NCI-H82 treated with DMSO at 0.1 percent for 48 hours (cell line): Measurements from ENCODE around the gene GALNT15.
A peak's percentile ranks its signal among the peaks of the same experiment; 100 is the strongest.

Source experiments
- DNase-seq: peaks from one replicate; lab custom pipeline; 2025; ENCODE audit not compliant: unreplicated experiment; lab: John Stamatoyannopoulos, UW

Gene GALNT15

DNA sequence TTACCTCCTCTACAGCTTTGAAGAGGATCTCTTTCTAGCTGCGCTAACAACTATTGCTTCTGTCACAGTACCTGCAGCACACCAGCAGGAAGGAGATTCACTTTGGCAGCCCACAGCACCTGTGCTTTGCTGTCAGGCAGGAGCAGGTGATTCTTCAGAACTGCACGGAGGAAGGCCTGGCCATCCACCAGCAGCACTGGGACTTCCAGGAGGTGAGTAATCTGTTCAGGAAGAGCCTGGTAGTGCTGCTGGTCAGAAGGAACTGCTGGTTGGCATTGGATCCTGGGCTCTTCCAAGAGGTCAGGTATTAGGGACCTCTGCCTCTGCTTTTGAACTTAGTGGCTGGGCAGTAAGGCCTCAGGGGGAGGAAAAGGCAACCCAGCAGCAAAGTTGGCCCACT is 48.1 kb downstream of the GALNT15 start:
- DNase-seq = no peak

DNA sequence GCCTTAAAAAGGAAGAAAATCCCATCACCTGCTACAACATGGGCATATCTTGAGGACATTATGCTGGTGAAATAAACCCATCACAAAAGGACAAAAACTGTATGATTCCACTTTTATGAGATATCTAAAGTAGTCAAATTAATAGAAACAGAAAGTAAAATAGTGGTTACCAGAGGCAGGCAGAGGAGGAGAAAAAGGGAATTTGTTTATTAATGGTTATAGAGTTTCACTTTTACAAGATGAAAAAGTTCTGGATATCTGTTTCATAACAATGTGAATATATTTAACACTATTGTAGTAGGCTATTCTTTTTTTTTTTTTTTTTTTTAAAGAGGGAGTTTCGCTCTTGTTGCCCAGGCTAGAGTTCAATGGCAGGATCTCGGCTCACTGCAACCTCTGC is 49.8 kb downstream of the GALNT15 start:
- no peak for DNase-seq

DNA sequence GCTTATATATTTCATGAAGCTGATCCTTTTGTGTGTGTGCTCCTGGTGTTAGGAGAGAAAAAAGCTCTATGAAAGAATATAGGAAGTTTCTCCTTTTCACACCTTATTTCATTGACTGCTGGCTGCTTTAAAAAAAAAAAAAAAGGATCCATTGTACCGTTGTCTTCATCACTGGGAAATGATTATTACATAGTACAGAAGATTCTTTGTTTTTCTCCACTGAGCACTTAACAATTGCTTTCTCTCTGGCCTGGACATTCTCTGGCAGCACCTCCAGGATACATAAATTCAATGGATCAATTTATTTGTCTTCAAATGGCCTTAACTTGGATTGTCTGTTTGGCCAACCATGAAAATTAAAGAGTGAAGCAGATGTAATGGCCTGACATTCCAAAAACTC is 53.1 kb downstream of the GALNT15 start:
- no peak for DNase-seq

DNA sequence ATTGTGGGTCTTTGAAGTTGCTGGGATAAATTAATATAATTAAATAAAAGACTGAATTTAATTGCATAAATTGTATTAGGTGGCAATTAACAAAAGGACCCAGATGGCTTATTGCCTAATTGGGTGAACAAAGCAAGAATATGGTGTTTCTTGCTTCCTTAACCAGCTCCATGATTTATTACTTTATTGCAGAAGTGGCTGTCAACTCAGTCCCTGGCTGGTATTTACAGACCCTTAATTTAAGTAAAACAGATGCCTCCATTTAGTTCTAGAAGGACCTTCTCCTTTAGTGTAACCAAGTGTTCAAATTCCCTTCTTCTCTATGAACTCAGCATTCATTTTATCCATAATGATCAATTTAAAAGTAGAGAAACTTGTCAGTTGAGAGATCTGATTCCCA is 55.2 kb downstream of the GALNT15 start:
- no peak for DNase-seq

DNA sequence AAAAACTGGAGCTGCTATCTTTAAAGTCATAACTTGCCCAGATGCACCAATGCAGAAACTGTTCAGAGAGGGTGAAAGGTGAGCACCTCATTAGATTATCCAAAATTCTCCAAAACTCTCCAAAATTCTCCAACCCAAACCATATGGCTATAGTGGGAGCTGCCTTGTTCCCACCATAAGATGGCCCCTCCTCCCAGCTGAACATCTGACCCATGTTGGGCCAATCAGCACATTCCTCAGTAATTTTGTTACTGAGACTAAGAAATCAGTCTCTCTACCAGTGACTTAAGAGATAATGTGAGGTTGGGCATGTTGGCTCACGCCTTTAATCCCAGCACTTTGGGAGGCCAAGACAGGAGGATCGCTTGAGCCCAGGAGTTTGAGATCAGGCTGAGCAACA is 57.5 kb downstream of the GALNT15 start:
- DNase-seq = no peak

DNA sequence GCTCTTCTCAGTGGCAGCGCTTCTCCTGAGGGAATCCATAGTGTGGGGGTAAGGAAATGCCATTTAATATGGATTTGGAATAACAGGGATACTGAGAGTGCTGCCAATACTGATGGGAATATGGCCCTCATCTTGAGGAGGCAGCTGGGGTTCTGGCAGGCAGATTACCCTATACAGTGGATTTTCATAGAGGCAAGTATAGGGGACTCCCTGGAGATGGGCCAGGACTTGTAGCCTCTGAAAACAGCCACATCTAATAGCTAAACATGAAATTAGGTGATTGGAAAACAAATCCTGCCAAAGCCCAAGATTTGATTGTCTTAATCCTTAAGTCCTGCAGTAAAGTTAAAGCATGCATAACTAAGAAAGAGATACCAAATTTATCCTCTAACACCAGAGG is 59.3 kb downstream of the GALNT15 start:
- DNase-seq = peak; percentile 52

DNA sequence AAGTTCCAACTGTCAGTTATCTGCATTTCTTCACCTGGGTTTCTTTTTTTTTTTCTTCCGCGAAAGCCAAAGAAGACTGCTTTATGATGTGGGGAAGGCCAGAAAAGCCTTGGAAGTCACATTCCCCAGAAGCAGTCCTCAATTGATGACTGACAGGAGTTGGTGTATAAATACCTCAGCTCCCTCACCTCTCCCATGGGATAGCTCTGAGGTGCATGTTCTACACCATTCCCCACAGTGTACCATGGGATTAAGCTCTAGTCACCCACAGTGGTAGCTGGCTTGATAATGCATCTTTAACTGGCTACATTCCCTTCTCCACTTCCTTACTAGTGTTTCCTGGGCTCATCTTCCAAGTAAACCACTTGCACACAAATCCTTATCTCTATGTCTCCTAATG is 59.8 kb downstream of the GALNT15 start:
- no peak for DNase-seq

DNA sequence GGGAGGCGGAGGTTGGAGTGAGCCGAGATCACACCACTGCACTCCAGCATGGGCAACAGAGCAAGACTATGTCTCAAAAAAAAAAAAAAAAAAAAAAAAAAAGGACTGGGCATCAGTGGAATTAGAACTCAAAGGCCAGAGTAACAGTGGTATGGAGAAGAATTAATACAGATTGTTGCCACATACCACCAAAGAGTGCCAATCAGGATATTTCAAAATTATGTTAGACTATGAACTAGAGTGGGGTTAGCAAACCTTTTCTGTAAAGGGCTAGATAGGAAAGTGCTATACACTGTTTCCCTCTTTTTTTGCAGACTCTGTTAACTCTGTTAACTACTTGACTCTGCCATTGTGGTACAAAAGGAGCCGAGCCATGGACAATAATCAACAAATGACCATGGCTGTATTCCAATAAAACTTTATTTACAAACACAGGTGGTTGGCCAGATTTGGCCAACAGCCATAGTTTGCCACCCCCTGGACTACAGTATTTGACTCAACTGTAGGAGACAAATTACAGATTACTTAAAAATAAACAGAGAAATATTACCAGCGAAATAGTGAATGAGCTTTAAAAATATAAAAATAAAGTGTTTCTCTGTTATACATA is 61.7 kb downstream of the GALNT15 start:
- no peak for DNase-seq

DNA sequence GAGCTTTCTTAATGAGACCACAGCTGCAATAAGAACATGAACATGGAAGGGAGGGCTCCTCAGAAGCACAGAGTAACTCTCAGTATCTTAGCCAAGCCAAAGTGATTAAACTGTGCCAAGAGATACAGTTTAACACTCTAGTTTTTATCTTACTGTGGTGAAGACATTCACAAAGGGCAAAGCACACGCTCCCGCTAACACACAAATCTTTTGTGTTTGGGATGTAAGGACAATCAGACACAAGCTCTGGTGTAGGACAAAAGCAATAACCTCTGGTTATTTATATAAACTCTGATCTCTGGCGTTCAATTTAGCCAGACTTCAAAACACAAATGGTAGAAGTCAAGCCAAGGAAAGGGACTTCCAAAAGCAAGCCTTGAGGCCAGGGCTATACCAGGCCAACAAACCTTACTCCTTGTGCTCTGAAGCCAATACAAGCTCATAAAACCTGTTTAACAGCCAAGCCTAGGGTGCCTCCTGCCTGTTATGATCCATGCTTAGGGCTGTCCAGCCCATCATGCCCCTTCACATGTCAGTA is 62.4 kb downstream of the GALNT15 start:
- no peak for DNase-seq

DNA sequence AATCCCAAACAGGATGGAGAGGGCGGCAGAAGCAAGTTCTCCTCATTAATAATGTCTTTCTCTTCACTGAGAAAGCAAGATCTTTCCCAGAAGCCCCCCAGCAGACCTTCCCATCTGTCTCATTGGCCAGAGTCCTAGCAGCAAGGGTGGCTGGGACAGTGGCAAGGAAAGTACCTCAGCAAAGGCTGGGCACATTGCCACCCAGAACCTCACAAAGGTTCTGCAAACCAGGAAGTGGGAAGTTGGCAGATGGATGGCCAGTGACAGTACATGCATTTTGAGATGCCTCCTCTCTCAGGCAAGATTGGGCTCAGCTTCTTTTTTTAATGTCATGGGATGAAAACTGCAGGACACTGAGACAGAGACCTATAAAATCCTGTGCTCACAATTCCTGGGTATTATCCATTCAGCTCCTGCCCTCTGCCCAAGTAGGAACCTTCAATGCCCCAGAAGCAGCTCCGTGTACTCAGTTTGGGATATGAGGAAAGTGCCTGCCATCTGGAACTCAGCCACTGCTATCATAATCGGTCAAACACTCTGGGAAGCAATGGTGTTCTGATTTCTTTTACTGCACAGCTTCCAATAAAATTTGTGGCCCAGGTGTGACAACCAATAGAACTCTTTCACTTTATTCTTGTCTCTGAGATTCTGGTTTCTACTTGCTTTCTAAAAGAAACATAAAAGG is 64.7 kb downstream of the GALNT15 start:
- DNase-seq = peak; percentile 69

DNA sequence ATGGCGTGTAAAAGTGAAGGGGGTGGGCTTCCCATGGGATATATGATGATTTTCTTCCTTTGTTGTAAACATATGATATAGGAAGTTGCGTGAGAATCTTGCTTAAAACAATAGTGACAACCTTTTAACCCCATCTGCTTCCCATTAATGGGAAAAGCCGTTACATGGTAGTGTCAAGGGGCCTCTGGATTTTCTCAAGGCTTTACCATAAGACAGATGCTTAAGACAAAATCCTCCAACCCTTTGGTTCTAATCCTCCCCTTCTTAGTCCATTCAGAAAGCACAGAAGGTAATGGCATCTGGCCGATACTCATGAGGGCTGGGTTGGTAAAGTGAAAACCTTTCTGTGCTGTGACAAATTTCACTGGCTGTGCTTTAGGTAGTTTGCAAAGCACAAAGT is 65.3 kb downstream of the GALNT15 start:
- peak; percentile 89 for DNase-seq

DNA sequence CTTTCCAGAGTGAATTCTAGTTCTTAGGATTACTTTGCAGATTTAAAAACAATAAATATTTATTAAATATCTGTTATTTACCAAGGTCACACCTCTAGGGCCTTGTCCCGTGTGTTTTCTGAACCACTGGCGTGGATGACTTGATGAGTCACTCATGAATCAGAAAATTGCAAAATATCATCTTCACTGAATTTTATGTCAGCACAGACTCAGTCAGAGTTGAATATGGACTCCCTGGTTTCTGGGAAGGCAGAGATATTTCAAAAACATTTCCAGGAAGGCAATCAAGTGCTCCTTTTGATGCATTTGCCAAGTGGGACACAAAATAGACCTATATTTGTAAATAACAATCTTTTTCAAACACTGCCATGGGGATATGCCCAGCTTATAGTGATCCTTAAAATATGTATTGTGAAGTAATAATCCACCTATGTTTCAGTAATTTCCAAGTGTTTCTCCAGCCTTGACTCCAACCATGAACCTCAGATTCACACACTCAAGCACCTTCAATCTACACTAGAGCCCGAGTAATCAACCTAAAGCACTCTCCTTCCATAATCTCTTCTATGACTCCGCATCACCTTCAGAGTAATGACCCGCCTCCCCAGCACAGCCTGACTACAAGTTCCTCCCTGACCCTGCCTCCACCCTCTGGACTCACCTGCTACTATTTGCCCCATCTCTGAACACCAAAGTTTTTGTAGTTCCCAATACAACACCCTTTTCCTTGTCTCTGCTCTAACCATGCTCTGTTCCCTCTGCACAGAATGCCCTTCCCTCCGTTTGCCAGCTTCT is 65.9 kb downstream of the GALNT15 start:
- DNase-seq = peak; percentile 30

DNA sequence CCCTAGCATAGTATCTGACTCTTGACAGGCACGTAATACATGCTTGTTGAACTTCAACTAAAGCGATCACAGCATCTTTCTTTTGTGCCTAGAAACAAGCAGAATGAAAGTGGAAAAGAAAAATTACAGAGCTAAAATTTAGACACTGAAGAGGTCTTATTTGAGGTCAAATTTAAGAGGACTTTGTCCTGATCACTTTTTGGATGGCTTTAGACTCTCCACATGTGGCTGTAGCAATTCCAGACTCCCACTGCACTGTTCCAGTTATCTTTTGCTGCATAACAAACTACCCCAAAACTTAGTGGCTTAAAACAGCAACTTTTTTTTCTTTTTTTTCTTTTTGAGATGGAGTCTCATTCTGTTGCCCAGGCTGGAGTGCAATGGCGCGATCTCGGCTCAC is 66.7 kb downstream of the GALNT15 start:
- DNase-seq = no peak

DNA sequence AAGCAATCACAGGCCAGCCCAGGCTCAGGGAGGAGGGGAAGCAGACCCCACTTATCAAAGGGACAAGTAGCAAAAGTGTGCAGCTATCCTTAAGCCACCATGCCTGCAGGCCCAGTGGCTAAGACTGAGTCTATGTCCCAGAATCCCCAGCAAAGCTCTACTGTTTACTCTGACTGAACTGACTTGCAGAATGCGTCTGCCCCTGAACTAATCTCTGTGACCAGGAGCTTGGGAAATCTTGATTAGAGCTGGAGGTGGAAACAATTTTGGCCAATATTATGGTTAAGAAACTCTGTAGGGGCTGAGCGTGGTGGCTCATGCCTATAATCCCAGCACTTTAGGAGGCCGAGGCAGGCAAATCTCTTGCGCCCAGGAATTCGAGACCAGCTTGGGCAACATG is 67.7 kb downstream of the GALNT15 start:
- no peak for DNase-seq

DNA sequence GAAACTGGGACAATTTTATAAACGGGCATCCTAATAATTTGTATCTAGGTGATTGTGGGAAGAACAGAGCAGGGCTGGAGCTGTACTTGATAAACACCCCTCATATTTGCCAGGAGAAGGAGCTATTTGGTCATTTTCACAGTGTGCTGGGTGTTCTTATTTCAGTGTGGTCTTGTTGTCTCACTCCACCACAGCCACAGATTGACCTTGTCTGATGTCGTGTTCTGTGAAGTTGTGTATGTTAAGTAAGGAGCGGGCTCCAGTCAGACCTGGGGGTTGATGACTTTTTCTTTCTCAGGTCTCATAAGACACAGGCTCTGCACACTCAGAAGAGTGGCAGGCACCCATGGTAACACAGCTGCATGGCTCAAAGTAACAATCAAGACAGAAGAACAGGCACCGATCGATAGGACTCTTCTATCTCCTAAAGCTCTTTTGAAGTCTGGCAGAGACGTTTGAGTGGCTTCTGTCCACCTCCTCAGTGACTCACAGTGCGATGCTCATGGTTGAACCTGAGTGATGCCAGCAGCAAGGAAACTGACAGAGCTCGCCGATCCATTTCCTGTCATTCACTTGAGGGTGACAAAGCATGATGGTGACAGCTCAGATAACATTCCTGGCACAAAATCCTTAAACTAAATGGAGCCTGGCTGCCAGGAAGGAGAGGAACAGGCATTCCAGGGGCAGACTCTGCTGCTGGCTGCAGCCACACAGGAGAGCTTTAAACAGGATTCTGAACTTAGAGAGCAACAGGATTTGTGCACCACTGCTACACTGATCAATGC is 69.4 kb downstream of the GALNT15 start:
- DNase-seq = no peak

DNA sequence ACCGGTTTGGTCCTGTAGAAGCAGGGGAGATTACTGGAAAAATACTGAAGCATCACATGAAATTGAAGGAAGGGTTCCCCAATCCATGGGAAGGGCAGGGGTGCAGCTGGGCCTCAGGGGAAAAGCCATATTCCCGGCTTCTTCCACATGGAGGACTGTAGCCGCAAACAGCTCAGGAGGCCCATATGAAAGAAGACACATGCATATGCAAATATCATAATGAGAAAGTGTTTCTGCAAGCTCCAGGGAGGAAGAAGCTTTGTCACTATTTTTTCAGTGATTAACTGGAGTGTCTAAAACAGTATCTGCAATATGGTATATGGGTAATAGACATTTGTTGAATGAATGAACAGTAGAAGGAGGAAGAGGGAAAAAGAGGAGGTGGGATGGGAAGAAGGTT is 71.1 kb downstream of the GALNT15 start:
- no peak for DNase-seq

DNA sequence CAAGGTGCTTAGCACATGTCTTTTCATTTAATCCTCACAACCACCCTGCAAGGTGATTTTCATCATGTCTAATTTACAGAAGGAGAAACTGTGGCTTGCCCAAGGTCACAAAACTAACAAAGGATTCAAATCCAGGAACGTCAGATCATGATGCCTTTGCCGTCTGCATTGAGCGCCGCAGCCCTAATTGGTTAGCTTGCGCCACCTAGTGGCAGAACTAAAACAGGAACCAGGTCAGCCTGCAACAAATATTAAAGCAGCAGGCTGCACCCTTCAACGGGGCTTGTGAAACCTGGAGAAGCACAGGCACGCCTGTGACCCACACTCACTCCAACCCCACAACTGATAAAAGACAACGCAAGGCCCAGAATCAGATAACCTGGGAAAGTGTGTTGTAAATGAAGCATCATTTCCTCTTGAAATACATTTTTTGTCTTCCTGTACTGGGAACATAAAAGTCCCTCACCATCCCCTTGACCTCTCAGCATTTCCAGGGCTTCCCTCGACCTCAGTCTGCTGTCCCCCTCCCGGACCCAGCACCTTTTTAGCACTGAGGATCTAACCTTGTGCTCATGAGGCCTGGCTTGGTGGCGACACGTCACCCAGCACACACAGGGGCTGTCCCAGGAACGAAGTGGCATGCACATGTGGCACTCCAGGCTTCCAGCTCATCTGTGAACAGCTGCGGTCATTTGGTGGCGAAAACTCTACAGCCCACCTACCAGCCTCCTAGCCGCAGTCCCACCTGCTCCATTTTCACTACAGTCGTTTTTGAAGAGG is 73.0 kb downstream of the GALNT15 start:
- DNase-seq = peak; percentile 51

DNA sequence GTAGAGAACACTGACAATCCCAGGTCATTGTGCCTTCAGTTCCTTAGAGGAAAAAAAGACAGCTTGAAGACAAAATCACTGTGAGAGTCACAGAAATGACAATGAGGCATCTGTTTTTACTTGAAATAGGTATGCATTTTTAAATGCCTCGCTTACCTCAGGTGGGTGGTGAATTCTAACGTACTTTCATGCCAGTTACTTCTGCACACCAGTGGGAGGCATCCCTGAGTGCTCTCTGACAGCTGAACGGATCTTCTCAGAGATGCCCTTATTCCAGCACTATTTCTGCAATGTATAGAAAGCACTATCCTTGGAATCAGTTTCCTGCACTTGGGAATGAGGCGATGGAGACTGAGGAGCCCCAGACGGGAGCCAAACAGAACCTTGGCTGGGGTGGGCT is 74.1 kb downstream of the GALNT15 start:
- no peak for DNase-seq

DNA sequence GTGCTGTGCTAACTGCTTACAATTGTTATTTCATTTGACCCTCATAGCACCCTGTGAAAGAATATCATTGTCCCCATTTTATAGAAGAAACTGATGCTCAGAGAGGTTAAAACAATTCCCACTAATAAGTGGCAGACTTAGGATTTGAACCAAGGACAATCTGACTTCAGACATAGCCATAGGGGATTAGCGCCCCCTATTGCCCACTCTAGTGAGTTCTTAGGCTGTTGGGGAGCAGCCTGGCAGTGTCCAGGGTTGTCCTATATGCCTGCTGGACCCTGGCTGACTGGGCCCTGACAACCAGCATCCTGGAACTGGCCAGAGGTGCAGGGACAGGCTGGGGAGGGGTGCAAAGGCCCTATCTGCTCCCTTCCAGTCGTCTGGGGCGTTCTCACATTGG is 74.9 kb downstream of the GALNT15 start:
- peak; percentile 14 for DNase-seq

DNA sequence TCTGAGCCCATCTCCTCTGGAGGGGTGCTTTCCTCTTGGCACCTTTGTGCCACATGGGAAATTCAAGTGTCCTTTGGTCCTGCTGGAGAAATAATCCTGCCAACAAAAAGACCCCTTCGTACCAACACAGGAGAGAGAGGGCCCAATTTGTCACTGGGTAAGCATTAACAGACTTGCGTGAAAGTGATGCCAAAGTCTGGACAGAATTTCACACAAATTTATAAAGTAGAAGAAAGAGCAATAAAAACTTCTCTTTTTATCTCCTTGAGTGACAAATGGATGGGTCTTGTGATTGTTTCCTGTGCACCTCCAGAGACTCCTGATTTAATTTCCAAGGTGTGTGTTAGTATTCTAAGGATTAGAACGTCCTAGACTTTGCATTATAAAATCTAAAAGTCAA is 75.4 kb downstream of the GALNT15 start:
- no peak for DNase-seq
